Endothelial cell of umbilical vein (primary cell): Measurements from ENCODE around the gene MYL2. TPM values are rescaled to one million over a fixed set of nuclear protein-coding genes. Genes with fewer than 3 reads are reported as not detected.

Experiments used
- BruUV-seq: library from RNA; stranded (reverse); fragments of 400-500 nt; replicated peaks from 2 replicates; lab custom pipeline; 2021; lab: Mats Ljungman, UMichigan
- CTCF ChIA-PET: fragments of 300-600, 350-600 bp; sonication (Branson Sonifier 250); formaldehyde crosslinking; loops from one replicate; lab custom pipeline; 2021; ENCODE audit warnings: antibody characterized with exemption, inconsistent platforms; lab: Charles Lee
- POLR2A ChIA-PET: fragments of 300-600, 350-600 bp; sonication (Branson Sonifier 250); formaldehyde crosslinking; loops from one replicate; lab custom pipeline; 2021; ENCODE audit warnings: antibody characterized with exemption, inconsistent platforms; lab: Charles Lee
- DNase-seq: peaks from one replicate; pipeline ENCODE4 v3.0.0-alpha.2; 2011; ENCODE audit warnings: low read depth, low spot score
- FAIRE-seq: peaks from 2 replicates; lab custom pipeline; 2011; peaks lifted over from hg19 to GRCh38; lab: Jason Lieb, UNC
- H2AFZ ChIP-seq: 2 replicates; pipeline ENCODE4 v1.6.0; 2012; ENCODE audit warnings: low read depth, low read length, control low read depth, inconsistent platforms
- H3K27ac ChIP-seq: 2 replicates; pipeline ENCODE4 v1.5.1; 2011; ENCODE audit warnings: low read depth, mild to moderate bottlenecking, control low read depth, low read length, moderate library complexity; ENCODE audit not compliant: insufficient read depth
- H3K27me3 ChIP-seq, 2 experiments: 2 replicates each; pipeline versions ENCODE4 v1.6.0 to v1.6.1; 2011; ENCODE audit warnings: low read length in 2 of 2, mixed read lengths in 1 of 2; ENCODE audit not compliant: control insufficient read depth in 2 of 2, insufficient read depth in 2 of 2
- H3K36me3 ChIP-seq, 2 experiments: 2 replicates in 1 of 2; 3 replicates in 1 of 2; pipeline ENCODE4 v1.5.1; 2011; ENCODE audit warnings: low read length in 2 of 2, mild to moderate bottlenecking in 1 of 2, moderate library complexity in 1 of 2; ENCODE audit not compliant: control insufficient read depth in 2 of 2, insufficient read depth in 2 of 2; ENCODE audit errors: extremely low read depth in 1 of 2
- H3K4me1 ChIP-seq: 3 replicates; pipeline ENCODE4 v1.5.1; 2011; ENCODE audit warnings: mild to moderate bottlenecking, low read length; ENCODE audit not compliant: control insufficient read depth, insufficient read depth; ENCODE audit errors: extremely low read depth
- H3K4me2 ChIP-seq: 2 replicates; pipeline ENCODE4 v1.6.1; 2011; ENCODE audit warnings: low read length, control low read depth, mixed read lengths; ENCODE audit not compliant: insufficient read depth
- H3K4me3 ChIP-seq, 3 experiments: fragments of 200-600 bp in 1 of 3; sonication (generic), shearing (Covaris generic) in 1 of 3; replicated peaks in 1 of 3; 2 replicates each; pipeline ENCODE4 v1.5.1; 2011 to 2016; ENCODE audit warnings: control low read depth in 3 of 3, low read length in 3 of 3, mild to moderate bottlenecking in 2 of 3, inconsistent platforms in 1 of 3, low read depth in 1 of 3, moderate library complexity in 1 of 3; ENCODE audit not compliant: insufficient read depth in 1 of 3
- H3K79me2 ChIP-seq: 2 replicates; pipeline ENCODE4 v1.6.0; 2012; ENCODE audit warnings: low read length, inconsistent platforms; ENCODE audit not compliant: control insufficient read depth, insufficient read depth
- H3K9ac ChIP-seq: replicated peaks from 2 replicates; pipeline ENCODE3; 2011; ENCODE audit warnings: low read length, control low read depth; ENCODE audit not compliant: insufficient read depth; ENCODE audit errors: extremely low read depth
- H3K9me1 ChIP-seq: replicated peaks from 3 replicates; pipeline ENCODE4 v1.6.0; 2011; ENCODE audit warnings: mild to moderate bottlenecking, low read length; ENCODE audit not compliant: control insufficient read depth, insufficient read depth; ENCODE audit errors: extremely low read depth
- H3K9me3 ChIP-seq: replicated peaks from 2 replicates; pipeline ENCODE4 v1.5.1; 2012; ENCODE audit warnings: low read length, inconsistent platforms; ENCODE audit not compliant: control insufficient read depth, insufficient read depth
- H4K20me1 ChIP-seq: replicated peaks from 2 replicates; pipeline ENCODE3; 2011; ENCODE audit warnings: mild to moderate bottlenecking, low read length; ENCODE audit not compliant: control insufficient read depth, insufficient read depth; ENCODE audit errors: extremely low read depth
- CTCF ChIP-seq, 2 donors: IDR thresholded peaks; 1 replicate in 1 of 2; 2 replicates in 1 of 2; pipeline ENCODE4 v1.5.1; 2011; ENCODE audit warnings: low read length in 2 of 2, mild to moderate bottlenecking in 2 of 2, moderate library complexity in 2 of 2, control low read depth in 1 of 2, inconsistent platforms in 1 of 2, low read depth in 1 of 2; ENCODE audit not compliant: insufficient read depth in 1 of 2; ENCODE audit errors: extremely low read depth in 1 of 2
- EZH2 ChIP-seq: IDR thresholded peaks from 2 replicates; pipeline ENCODE4 v1.6.1; 2012; ENCODE audit warnings: borderline replicate concordance, low read depth, mild to moderate bottlenecking, moderate library complexity, low read length, inconsistent platforms; ENCODE audit not compliant: severe bottlenecking
- FOS ChIP-seq: IDR thresholded peaks from 2 replicates; pipeline ENCODE4 v1.6.1; 2011; ENCODE audit warnings: mild to moderate bottlenecking, low read length, moderate library complexity, borderline replicate concordance; ENCODE audit not compliant: insufficient read depth
- GATA2 ChIP-seq: IDR thresholded peaks from 2 replicates; pipeline ENCODE4 v1.7.0; 2011; ENCODE audit warnings: low read depth, mild to moderate bottlenecking, moderate library complexity, mixed read lengths, low read length; ENCODE audit not compliant: insufficient read length, insufficient read depth
- JUN ChIP-seq: IDR thresholded peaks from 2 replicates; pipeline ENCODE4 v1.6.1; 2011; ENCODE audit warnings: borderline replicate concordance, low read depth; ENCODE audit not compliant: insufficient read length, insufficient read depth
- MAX ChIP-seq: IDR thresholded peaks from 2 replicates; pipeline ENCODE4 v1.6.1; 2011; ENCODE audit not compliant: insufficient read depth, insufficient read length
- MYC ChIP-seq: IDR thresholded peaks from one replicate; pipeline ENCODE4 v1.6.1; 2011; ENCODE audit warnings: mild to moderate bottlenecking, low read depth, low read length
- POLR2A ChIP-seq: IDR thresholded peaks from 2 replicates; pipeline ENCODE4 v1.6.1; 2012; ENCODE audit warnings: low read depth, mild to moderate bottlenecking, control low read depth, low read length
- POLR2AphosphoS5 ChIP-seq: IDR thresholded peaks from 2 replicates; pipeline ENCODE4 v1.6.1; 2012; ENCODE audit warnings: low read depth, mild to moderate bottlenecking, control low read depth, low read length, moderate library complexity; ENCODE audit not compliant: insufficient read depth
- dilution Hi-C: fragments of 300-500 bp; cut with MboI; formaldehyde crosslinking; loops from one replicate; pipeline ENCODE4 v1.15.0; 2019; ENCODE audit warnings: low sequenced_read_pairs; ENCODE audit not compliant: extremely low pct_ligation_motif_present
- intact Hi-C: fragments of 100-400 bp; cut with micrococcal nuclease; formaldehyde crosslinking; loops from one replicate; pipeline ENCODE4 v1.10.0; 2022
- polyA plus RNA-seq, 4 experiments: library from polyadenylated mRNA; depleted of rRNA in 3 of 4; stranded (reverse) in 3 of 4; unstranded in 1 of 4; fragments of >200 nt; gene quantifications; 2 replicates each; pipeline versions ENCODE4 v1.2.1 to v1.2.3, GENCODE V29; 2011 to 2012; ENCODE audit warnings: missing spikeins in 1 of 4
- total RNA-seq: library from RNA; stranded (reverse); gene quantifications from 2 replicates; pipeline ENCODE4 v1.2.3, GENCODE V29; 2021

MYL2 gene
- total and polyA plus RNA-seq, 2 donors (not counting 3 experiments of a cell fraction or from before 2014, with no cell fraction given), result 0.93 TPM; not detected in 1

DNA sequence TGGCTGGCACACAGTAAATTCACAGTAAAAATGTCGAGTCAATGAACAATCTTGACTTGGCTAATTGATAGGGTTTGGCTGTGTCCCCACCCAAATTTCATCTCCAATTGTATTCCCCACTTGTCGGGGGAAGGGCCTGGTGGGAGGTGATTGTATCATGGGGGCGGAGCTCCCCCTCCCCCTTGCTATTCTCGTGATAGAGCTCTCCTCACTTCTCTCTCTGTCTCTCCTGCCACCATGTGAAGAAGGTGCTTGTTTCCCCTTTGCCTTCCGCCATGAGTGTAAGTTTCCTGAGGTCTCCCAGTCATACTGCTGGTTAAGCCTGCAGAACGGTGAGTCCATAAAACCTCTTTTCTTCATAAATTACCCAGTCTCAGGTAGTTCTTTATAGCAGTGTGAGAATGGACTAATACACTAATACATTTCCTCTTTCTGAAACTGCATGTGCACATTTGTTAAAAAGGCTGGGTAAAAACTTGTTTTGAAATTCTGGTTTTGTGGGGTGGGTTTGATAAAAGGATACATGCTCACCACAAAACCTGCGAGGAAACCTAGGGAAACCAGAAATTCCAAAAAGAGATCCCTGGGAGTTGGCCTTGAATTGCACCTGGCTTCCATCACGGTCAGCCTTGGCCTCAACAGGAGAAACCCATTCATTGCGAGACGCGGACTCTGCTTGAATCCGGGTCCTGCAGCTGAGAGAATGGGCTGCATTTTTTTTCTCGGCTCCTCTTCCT is 16.2 kb upstream of the MYL2 start:
- Histone ChIP-seq H3K36me3 (no peaks in the 10 kb centered on the region), H3K4me3 (no peak overlapping the region), H4K20me1 (no peaks in the 10 kb centered on the region), H3K9me3 (no peaks in the 10 kb centered on the region), H3K4me1 (no peaks in the 10 kb centered on the region), H3K27ac (no peak overlapping the region), H3K27me3 (no peaks in the 10 kb centered on the region), H3K9ac (no peak overlapping the region), H3K4me2 (no peak overlapping the region), H3K9me1 (no peaks in the 10 kb centered on the region), H2AFZ (no peak overlapping the region), H3K79me2 (no peaks in the 10 kb centered on the region)
- no peak for FAIRE-seq
- BruUV-seq, result no TSS peak
- dilution Hi-C loops (no loop called here), intact Hi-C loops (loop anchor here (1.0 to 5.0 kb wide), 4 partner anchors 42 to 377 kb away; no protein-coding TSS in a partner anchor)
- POLR2A ChIA-PET, result no interaction called here
- CTCF ChIA-PET, result interaction anchor here (0.9 to 3.6 kb wide), 8 partner anchors 9 to 365 kb away, joined by 3 to 31 read pairs (median 6); no protein-coding TSS in a partner anchor
- no peak for DNase-seq
- no peak for TF ChIP-seq EZH2

DNA sequence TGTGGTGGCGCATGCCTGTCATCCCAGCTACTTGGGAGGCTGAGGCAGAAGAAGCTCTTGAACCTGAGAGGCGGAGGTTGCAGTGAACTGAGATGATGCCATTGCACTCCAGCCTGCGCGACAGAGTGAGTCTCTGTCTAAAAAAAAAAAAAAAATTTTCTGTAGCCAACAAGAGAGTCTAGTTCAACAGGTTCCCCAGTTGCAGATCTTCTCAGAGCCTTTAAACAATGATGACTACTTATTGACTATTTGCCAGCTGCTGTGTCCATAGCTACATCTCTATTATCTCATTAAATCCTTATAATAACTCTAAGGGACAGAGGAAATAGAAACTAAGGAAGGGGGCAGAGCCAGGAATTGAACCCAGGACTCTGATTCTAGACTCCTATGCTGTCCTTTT is 15.2 kb upstream of the MYL2 start:
- POLR2A ChIA-PET, result no interaction called here
- no peak overlapping the region for H3K9ac ChIP-seq
- no peak for TF ChIP-seq MAX
- no peak for TF ChIP-seq POLR2AphosphoS5
- TF ChIP-seq POLR2A, result no peak
- TF ChIP-seq JUN, result no peak
- no peak for TF ChIP-seq EZH2
- TF ChIP-seq GATA2, result no peak
- TF ChIP-seq CTCF (IDR thresholded peaks at IDR 0.05; ENCODE audit: extremely low read depth in 1 of 2, insufficient read depth in 1 of 2, low read depth in 1 of 2, low read length in 2 of 2), result no peak
- no peak for TF ChIP-seq MYC
- no peak for TF ChIP-seq FOS
- no peaks in the 10 kb centered on the region for H3K9me1 ChIP-seq
- no peak overlapping the region for H3K4me2 ChIP-seq
- CTCF ChIA-PET, result interaction anchor here (2.3 to 3.6 kb wide), 3 partner anchors 40 to 366 kb away, joined by 11 to 31 read pairs (median 14); no protein-coding TSS in a partner anchor
- no peak overlapping the region for H3K27ac ChIP-seq
- H3K9me3 ChIP-seq, result no peaks in the 10 kb centered on the region
- intact Hi-C loops (loop anchor here (5.0 kb wide), 1 partner anchor 237 kb away; no protein-coding TSS in a partner anchor), dilution Hi-C loops (no loop called here)
- no peaks in the 10 kb centered on the region for H4K20me1 ChIP-seq
- FAIRE-seq (no peak), DNase-seq (no peak)
- H3K4me3 ChIP-seq, result no peak overlapping the region
- no peaks in the 10 kb centered on the region for H3K36me3 ChIP-seq
- H3K4me1 ChIP-seq, result no peaks in the 10 kb centered on the region
- no peaks in the 10 kb centered on the region for H3K79me2 ChIP-seq
- BruUV-seq, result no TSS peak
- H3K27me3 ChIP-seq, result no peaks in the 10 kb centered on the region
- no peak overlapping the region for H2AFZ ChIP-seq
